HG03558 (cell line): ENCODE measurements around the gene GATA6.
"Not testable (repeated sequence)": the region's sequence is repeated elsewhere in the genome, so short reads cannot be mapped to it uniquely, and the experiment has no call there.

Experiments used
- ATAC-seq: cut with Tn5 transposase; IDR thresholded peaks from one replicate; pipeline ENCODE4 v1.9.1; 2021; ENCODE audit warnings: moderate number of reproducible peaks; ENCODE audit not compliant: unreplicated experiment; ENCODE audit errors: extremely low read depth

Gene GATA6

GRCh38 chr18:22179174-22179573 lies 9.8 kb downstream of the GATA6 start:
- no peak for ATAC-seq

GRCh38 chr18:22179631-22180030 lies 10.2 kb downstream of the GATA6 start:
- ATAC-seq: no peak

- no peak for ATAC-seq
Measured at GRCh38 chr18:22180722-22181121, 11.3 kb downstream of the GATA6 start.

GRCh38 chr18:22182884-22183697 lies 13.7 kb downstream of the GATA6 start:
- no peak for ATAC-seq

GRCh38 chr18:22183698-22184170 lies 14.3 kb downstream of the GATA6 start:
- no peak for ATAC-seq

- not testable (repeated sequence) for ATAC-seq
Measured at GRCh38 chr18:22184573-22184972, 15.2 kb downstream of the GATA6 start.

GRCh38 chr18:22185273-22185672 lies 15.9 kb downstream of the GATA6 start:
- ATAC-seq: no peak

- ATAC-seq: no peak
Measured at GRCh38 chr18:22185771-22186386, 16.5 kb downstream of the GATA6 start.

GRCh38 chr18:22186484-22186971 lies 17.1 kb downstream of the GATA6 start:
- ATAC-seq: no peak

GRCh38 chr18:22188559-22189267 lies 19.3 kb downstream of the GATA6 start:
- no peak for ATAC-seq

GRCh38 chr18:22189449-22190166 lies 20.2 kb downstream of the GATA6 start:
- ATAC-seq: no peak

- ATAC-seq: no peak
Measured at GRCh38 chr18:22191346-22191695, 21.9 kb downstream of the GATA6 start.

GRCh38 chr18:22191923-22192322 lies 22.5 kb downstream of the GATA6 start:
- no peak for ATAC-seq

GRCh38 chr18:22193466-22193865 lies 24.1 kb downstream of the GATA6 start:
- ATAC-seq: no peak

- ATAC-seq: no peak
Measured at GRCh38 chr18:22194151-22194598, 24.8 kb downstream of the GATA6 start.

- ATAC-seq: no peak
Measured at GRCh38 chr18:22195052-22195451, 25.7 kb downstream of the GATA6 start.

- ATAC-seq: not testable (repeated sequence)
Measured at GRCh38 chr18:22196943-22197342, 27.6 kb downstream of the GATA6 start.

GRCh38 chr18:22197668-22198067 lies 28.3 kb downstream of the GATA6 start:
- no peak for ATAC-seq

- no peak for ATAC-seq
Measured at GRCh38 chr18:22198163-22198562, 28.8 kb downstream of the GATA6 start.

- ATAC-seq: no peak
Measured at GRCh38 chr18:22199005-22199404, 29.6 kb downstream of the GATA6 start.
